Activated naive CD8-positive, alpha-beta T cell treated with anti-CD3 and anti-CD28 coated beads, Interleukin-2, amount 10 ng/mL, durations not matched to agents 7 days and 5 days (primary cell): Measurements from ENCODE around the gene RABGAP1L. TPM values are rescaled to one million over a fixed set of nuclear protein-coding genes. Genes with fewer than 3 reads are reported as not detected.

Experiments
- ATAC-seq: fragments of 150-1000 bp; cut with Tn5 transposase; one replicate; pipeline ENCODE4 v1.10.0; 2021; ENCODE audit warnings: low read depth, moderate library complexity
- POLR2A ChIA-PET: fragments of 350-600 bp; sonication (Branson Sonifier 250); formaldehyde crosslinking; loops from one replicate; lab custom pipeline; 2021; ENCODE audit warnings: antibody characterized with exemption; lab: Charles Lee
- DNase-seq: peaks from one replicate; pipeline ENCODE4 v3.0.0; 2021
- H3K27ac Mint-ChIP-seq: one replicate; pipeline ENCODE4 v1.8.0; 2022; ENCODE audit warnings: mild to moderate bottlenecking, mixed read lengths
- H3K27me3 Mint-ChIP-seq: one replicate; pipeline ENCODE4 v1.8.0; 2022; ENCODE audit warnings: mild to moderate bottlenecking, moderate library complexity, mixed read lengths
- H3K36me3 Mint-ChIP-seq: one replicate; pipeline ENCODE4 v1.8.0; 2021; ENCODE audit warnings: mild to moderate bottlenecking, mixed read lengths
- H3K4me1 Mint-ChIP-seq: one replicate; pipeline ENCODE4 v1.8.0; 2021; ENCODE audit warnings: mixed read lengths
- H3K4me3 Mint-ChIP-seq: one replicate; pipeline ENCODE4 v1.8.0; 2022; ENCODE audit warnings: mild to moderate bottlenecking, moderate library complexity, mixed read lengths
- H3K9me3 Mint-ChIP-seq: one replicate; pipeline ENCODE4 v1.8.0; 2021; ENCODE audit warnings: mixed read lengths
- total RNA-seq, 2 experiments: library from RNA; stranded (reverse); gene quantifications; one replicate each; pipeline ENCODE4 v1.2.3, GENCODE V29; 2021

Gene RABGAP1L
- total RNA-seq, 2 experiments from 2014 or later, result 64.8 to 69.9 TPM

- H3K27me3 Mint-ChIP-seq, result no peaks in the 10 kb centered on the region
- DNase-seq (no peak), ATAC-seq (no peak)
- H3K9me3 Mint-ChIP-seq, result peaks cover 2% of the 10 kb centered on the region
- H3K4me1 Mint-ChIP-seq, result no peaks in the 10 kb centered on the region
- POLR2A ChIA-PET, result no interaction called here
- H3K4me3 Mint-ChIP-seq, result no peak overlapping the region
- no peak overlapping the region for H3K27ac Mint-ChIP-seq
- H3K36me3 Mint-ChIP-seq, result peaks cover 4% of the 10 kb centered on the region
Measured at GRCh38 chr1:174657893-174658292, 498.6 kb downstream of the RABGAP1L start.

- no peak overlapping the region for H3K4me3 Mint-ChIP-seq
- POLR2A ChIA-PET, result no interaction called here
- no peaks in the 10 kb centered on the region for H3K27me3 Mint-ChIP-seq
- peaks cover 3% of the 10 kb centered on the region for H3K9me3 Mint-ChIP-seq
- no peak for DNase-seq
- no peak overlapping the region for H3K27ac Mint-ChIP-seq
- no peaks in the 10 kb centered on the region for H3K4me1 Mint-ChIP-seq
- H3K36me3 Mint-ChIP-seq, result peaks cover 4% of the 10 kb centered on the region
- no peak for ATAC-seq
Measured at GRCh38 chr1:174659823-174660222, 500.5 kb downstream of the RABGAP1L start.

GRCh38 chr1:174660476-174660875, 501.2 kb downstream of the RABGAP1L start:
- Mint-ChIP-seq H3K27me3 (no peaks in the 10 kb centered on the region), H3K4me1 (no peaks in the 10 kb centered on the region), H3K9me3 (peaks cover 3% of the 10 kb centered on the region), H3K4me3 (no peak overlapping the region), H3K36me3 (peaks cover 4% of the 10 kb centered on the region), H3K27ac (no peak overlapping the region)
- POLR2A ChIA-PET, result no interaction called here
- no peak for DNase-seq
- ATAC-seq, result no peak

- POLR2A ChIA-PET, result no interaction called here
- no peak overlapping the region for H3K27ac Mint-ChIP-seq
Measured at GRCh38 chr1:174663358-174663757, 504.0 kb downstream of the RABGAP1L start.

GRCh38 chr1:174666248-174666647, 506.9 kb downstream of the RABGAP1L start:
- Mint-ChIP-seq H3K27ac (no peak overlapping the region), H3K9me3 (peaks cover 10% of the 10 kb centered on the region), H3K4me3 (no peak overlapping the region), H3K36me3 (peaks cover 7% of the 10 kb centered on the region), H3K4me1 (no peaks in the 10 kb centered on the region), H3K27me3 (no peaks in the 10 kb centered on the region)
- ATAC-seq (no peak), DNase-seq (no peak)
- POLR2A ChIA-PET, result no interaction called here

More at GRCh38 chr1:174663358-174663757, 504.0 kb downstream of the RABGAP1L start:
- no peak for DNase-seq
- Mint-ChIP-seq H3K36me3 (peaks cover 5% of the 10 kb centered on the region), H3K4me3 (no peak overlapping the region), H3K9me3 (peaks cover 5% of the 10 kb centered on the region), H3K4me1 (no peaks in the 10 kb centered on the region), H3K27me3 (no peaks in the 10 kb centered on the region)
- no peak for ATAC-seq

- H3K36me3 Mint-ChIP-seq, result peaks cover 7% of the 10 kb centered on the region
Measured at GRCh38 chr1:174671826-174672225, 512.5 kb downstream of the RABGAP1L start.

DNA sequence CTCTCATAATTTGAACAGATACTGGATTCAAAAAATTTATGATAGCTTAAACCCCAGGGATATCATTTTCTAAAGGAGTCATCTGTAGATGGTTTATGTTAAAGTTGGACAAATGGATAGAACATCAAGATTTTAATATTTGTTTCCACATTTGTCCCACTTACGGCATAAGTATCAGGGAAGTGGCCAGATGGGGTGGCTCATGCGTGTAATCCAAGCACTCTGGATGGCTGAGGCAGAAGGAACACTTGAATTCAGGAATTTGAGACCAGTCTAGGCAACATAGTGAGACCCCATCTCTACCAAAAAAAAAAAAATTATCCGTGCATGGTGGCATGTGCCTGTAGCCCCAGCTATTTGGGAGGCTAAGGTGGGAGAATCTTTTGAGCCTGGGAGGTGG, 517.5 kb downstream of the RABGAP1L start:
- Mint-ChIP-seq H3K9me3 (no peaks in the 10 kb centered on the region), H3K4me1 (no peaks in the 10 kb centered on the region), H3K36me3 (no peaks in the 10 kb centered on the region), H3K27ac (no peak overlapping the region), H3K27me3 (no peaks in the 10 kb centered on the region), H3K4me3 (no peak overlapping the region)
- POLR2A ChIA-PET, result no interaction called here
- ATAC-seq, result no peak
- no peak for DNase-seq

More at GRCh38 chr1:174671826-174672225, 512.5 kb downstream of the RABGAP1L start:
- Mint-ChIP-seq H3K27ac (no peak overlapping the region), H3K9me3 (peaks cover 12% of the 10 kb centered on the region), H3K27me3 (no peaks in the 10 kb centered on the region), H3K4me1 (no peaks in the 10 kb centered on the region), H3K4me3 (no peak overlapping the region)
- ATAC-seq (no peak), DNase-seq (no peak)
- POLR2A ChIA-PET, result no interaction called here

DNA sequence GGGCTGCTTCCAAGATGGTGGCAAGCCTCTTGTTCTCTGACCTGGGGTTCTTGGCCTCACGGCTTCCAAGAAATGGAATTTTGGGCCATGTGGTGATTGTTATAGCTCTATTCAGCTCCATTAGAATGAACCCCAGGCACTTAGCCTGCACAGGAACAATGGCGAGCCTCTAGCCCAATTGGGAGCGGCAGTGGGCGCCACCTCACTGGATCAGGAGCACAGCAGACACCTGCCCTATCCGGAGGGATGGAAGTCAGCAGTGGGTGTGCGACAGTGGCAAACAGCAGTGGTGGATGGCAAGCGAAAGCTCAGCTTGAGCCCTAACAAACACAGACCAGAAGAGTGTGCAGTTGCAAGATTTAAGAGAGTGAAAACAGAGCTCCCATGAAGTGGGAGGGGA, 519.3 kb downstream of the RABGAP1L start:
- ATAC-seq, result no peak
- POLR2A ChIA-PET, result no interaction called here
- Mint-ChIP-seq H3K9me3 (no peaks in the 10 kb centered on the region), H3K36me3 (no peaks in the 10 kb centered on the region), H3K4me1 (no peaks in the 10 kb centered on the region), H3K27me3 (no peaks in the 10 kb centered on the region), H3K4me3 (no peak overlapping the region), H3K27ac (no peak overlapping the region)
- no peak for DNase-seq

- Mint-ChIP-seq H3K4me3 (no peak overlapping the region), H3K4me1 (no peaks in the 10 kb centered on the region), H3K27me3 (no peaks in the 10 kb centered on the region), H3K9me3 (no peaks in the 10 kb centered on the region), H3K27ac (no peak overlapping the region), H3K36me3 (peaks cover 6% of the 10 kb centered on the region)
- no peak for ATAC-seq
- no peak for DNase-seq
- POLR2A ChIA-PET, result no interaction called here
Measured at GRCh38 chr1:174680101-174680500, 520.8 kb downstream of the RABGAP1L start.

DNA sequence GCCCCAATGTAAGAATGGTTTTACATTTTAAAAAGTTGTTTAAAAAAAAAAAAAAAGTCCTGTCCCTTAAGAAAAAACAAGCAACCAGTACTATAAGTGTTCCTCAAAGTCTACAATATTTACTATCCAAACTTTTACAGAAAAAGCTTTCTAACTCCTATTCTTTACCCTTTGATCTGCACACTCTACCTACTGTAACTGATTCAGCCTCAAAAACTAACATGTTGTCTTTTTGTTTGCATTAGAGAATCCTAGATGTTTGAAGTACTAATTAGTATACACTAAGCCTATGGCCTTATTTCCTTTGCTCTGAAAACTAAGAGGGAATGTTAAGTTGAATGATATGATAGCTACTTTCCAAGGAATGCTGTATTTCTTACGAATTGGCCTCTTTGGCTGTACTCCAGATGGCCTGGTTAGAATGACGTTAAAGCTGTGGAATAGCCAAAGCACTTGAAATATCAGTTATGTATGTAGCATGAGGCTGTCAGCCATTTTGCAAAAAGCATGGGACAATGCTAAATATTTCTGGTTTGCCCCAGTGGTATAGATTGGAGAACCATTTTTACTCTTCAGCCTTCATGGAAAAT, 523.2 kb downstream of the RABGAP1L start:
- Mint-ChIP-seq H3K4me3 (no peak overlapping the region), H3K27ac (no peak overlapping the region), H3K27me3 (no peaks in the 10 kb centered on the region), H3K4me1 (no peaks in the 10 kb centered on the region), H3K36me3 (peaks cover 9% of the 10 kb centered on the region), H3K9me3 (no peaks in the 10 kb centered on the region)
- POLR2A ChIA-PET, result no interaction called here
- DNase-seq (no peak), ATAC-seq (no peak)

GRCh38 chr1:174686213-174686612, 526.9 kb downstream of the RABGAP1L start:
- Mint-ChIP-seq H3K9me3 (peaks cover 1% of the 10 kb centered on the region), H3K27me3 (no peaks in the 10 kb centered on the region), H3K27ac (no peak overlapping the region), H3K4me3 (no peak overlapping the region), H3K36me3 (peaks cover 11% of the 10 kb centered on the region), H3K4me1 (no peaks in the 10 kb centered on the region)
- no peak for DNase-seq
- POLR2A ChIA-PET, result no interaction called here
- no peak for ATAC-seq

DNA sequence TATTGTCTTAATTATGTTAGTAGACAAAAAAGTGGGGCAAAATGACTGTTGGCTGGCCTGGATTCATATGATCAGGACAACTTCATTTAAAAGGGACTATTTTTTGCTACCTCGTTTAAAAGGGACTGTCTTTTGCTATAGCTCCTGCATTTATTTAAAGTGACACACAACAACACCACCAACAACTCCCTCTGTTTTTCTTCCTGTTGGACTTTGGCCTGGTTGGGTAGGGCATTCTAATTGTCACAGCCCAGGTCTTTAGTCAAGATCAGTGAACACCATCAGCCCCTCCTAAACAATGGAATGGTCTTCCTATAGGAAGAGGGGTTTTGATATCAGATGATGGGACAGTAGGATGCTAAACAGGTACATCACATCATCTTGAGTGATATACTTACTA, 530.2 kb downstream of the RABGAP1L start:
- DNase-seq, result no peak
- Mint-ChIP-seq H3K27me3 (no peaks in the 10 kb centered on the region), H3K9me3 (peaks cover 2% of the 10 kb centered on the region), H3K27ac (no peak overlapping the region), H3K4me3 (no peak overlapping the region), H3K36me3 (peaks cover 9% of the 10 kb centered on the region), H3K4me1 (no peaks in the 10 kb centered on the region)
- POLR2A ChIA-PET, result no interaction called here
- ATAC-seq, result no peak

GRCh38 chr1:174690266-174690665, 530.9 kb downstream of the RABGAP1L start:
- H3K4me3 Mint-ChIP-seq, result no peak overlapping the region
- peaks cover 2% of the 10 kb centered on the region for H3K9me3 Mint-ChIP-seq
- no peak for ATAC-seq
- H3K36me3 Mint-ChIP-seq, result peaks cover 4% of the 10 kb centered on the region
- H3K4me1 Mint-ChIP-seq, result no peaks in the 10 kb centered on the region
- H3K27ac Mint-ChIP-seq, result no peak overlapping the region
- no peak for DNase-seq
- H3K27me3 Mint-ChIP-seq, result no peaks in the 10 kb centered on the region
- POLR2A ChIA-PET, result no interaction called here

- Mint-ChIP-seq H3K36me3 (peaks cover 2% of the 10 kb centered on the region), H3K9me3 (peaks cover 2% of the 10 kb centered on the region), H3K4me3 (no peak overlapping the region), H3K27ac (no peak overlapping the region), H3K4me1 (no peaks in the 10 kb centered on the region), H3K27me3 (no peaks in the 10 kb centered on the region)
- DNase-seq (no peak), ATAC-seq (no peak)
- POLR2A ChIA-PET, result no interaction called here
Measured at GRCh38 chr1:174692313-174692712, 533.0 kb downstream of the RABGAP1L start.
